Activated T-helper 1 cell treated with anti-CD3 and anti-CD28 coated beads, Interleukin-12 subunit alpha, Interleukin-12 subunit beta, Interleukin-2, Interleukin-4 antibody, amounts not matched to agents 30 ng/mL and 10 ng/mL and 1 ng/mL, durations not matched to agents 14 hours and 24 hours and 36 hours (primary cell): ENCODE data around the gene RNF186. TPM values are rescaled to one million over a fixed set of nuclear protein-coding genes. Genes with fewer than 3 reads are reported as not detected.

Source experiments
- DNase-seq: peaks from one replicate; pipeline ENCODE4 v3.0.0; 2021; ENCODE audit warnings: low spot score
- H3K27ac Mint-ChIP-seq: one replicate; pipeline ENCODE4 v1.8.0; 2021; ENCODE audit warnings: mild to moderate bottlenecking, mixed read lengths
- H3K27me3 Mint-ChIP-seq: one replicate; pipeline ENCODE4 v1.8.0; 2022; ENCODE audit warnings: mild to moderate bottlenecking, moderate library complexity, mixed read lengths; ENCODE audit not compliant: insufficient read depth
- H3K36me3 Mint-ChIP-seq: one replicate; pipeline ENCODE4 v1.8.0; 2021; ENCODE audit warnings: low read depth, mixed read lengths
- H3K4me1 Mint-ChIP-seq: one replicate; pipeline ENCODE4 v1.8.0; 2021; ENCODE audit warnings: low read depth, mixed read lengths
- H3K4me3 Mint-ChIP-seq: one replicate; pipeline ENCODE4 v1.8.0; 2021; ENCODE audit warnings: mild to moderate bottlenecking, moderate library complexity, mixed read lengths
- H3K9me3 Mint-ChIP-seq: one replicate; pipeline ENCODE4 v1.8.0; 2021; ENCODE audit warnings: mixed read lengths
- intact Hi-C: fragments of 100-400 bp; cut with micrococcal nuclease; formaldehyde crosslinking; loops from one replicate; pipeline ENCODE4 v1.15.1; 2024
- total RNA-seq: library from RNA; stranded (reverse); gene quantifications from 2 replicates; pipeline ENCODE4 v1.2.3, GENCODE V29; 2022

RNF186 gene
- total RNA-seq, 1 donor from 2014 or later, result not detected

GRCh38 chr1:19846338-19846737 is 31.3 kb upstream of the RNF186 start:
- DNase-seq, result no peak
- H3K9me3 Mint-ChIP-seq, result no peaks in the 10 kb centered on the region

GRCh38 chr1:19845555-19845954 is 30.5 kb upstream of the RNF186 start:
- intact Hi-C loops, result no loop called here
- peaks cover 19% of the 10 kb centered on the region for H3K27me3 Mint-ChIP-seq
- no peaks in the 10 kb centered on the region for H3K36me3 Mint-ChIP-seq
- H3K9me3 Mint-ChIP-seq, result no peaks in the 10 kb centered on the region
- DNase-seq, result no peak
- H3K4me3 Mint-ChIP-seq, result no peak overlapping the region
- no peaks in the 10 kb centered on the region for H3K4me1 Mint-ChIP-seq
- no peak overlapping the region for H3K27ac Mint-ChIP-seq

More at GRCh38 chr1:19846338-19846737, 31.3 kb upstream of the RNF186 start:
- intact Hi-C loops, result no loop called here
- H3K4me3 Mint-ChIP-seq, result no peak overlapping the region
- no peak overlapping the region for H3K27ac Mint-ChIP-seq
- peaks cover 15% of the 10 kb centered on the region for H3K27me3 Mint-ChIP-seq
- H3K4me1 Mint-ChIP-seq, result no peaks in the 10 kb centered on the region
- H3K36me3 Mint-ChIP-seq, result no peaks in the 10 kb centered on the region

- H3K4me3 Mint-ChIP-seq, result no peak overlapping the region
- no peaks in the 10 kb centered on the region for H3K36me3 Mint-ChIP-seq
- no peaks in the 10 kb centered on the region for H3K9me3 Mint-ChIP-seq
- peaks cover 21% of the 10 kb centered on the region for H3K27me3 Mint-ChIP-seq
- H3K27ac Mint-ChIP-seq, result no peak overlapping the region
- no peaks in the 10 kb centered on the region for H3K4me1 Mint-ChIP-seq
- no peak for DNase-seq
- intact Hi-C loops, result no loop called here
These were observed 29.8 kb upstream of the RNF186 start for GRCh38 chr1:19844731-19845495.

- Mint-ChIP-seq H3K36me3 (no peaks in the 10 kb centered on the region), H3K27me3 (peaks cover 14% of the 10 kb centered on the region), H3K9me3 (no peaks in the 10 kb centered on the region), H3K4me1 (no peaks in the 10 kb centered on the region), H3K27ac (no peak overlapping the region), H3K4me3 (no peak overlapping the region)
- intact Hi-C loops, result no loop called here
- no peak for DNase-seq
These were observed 25.1 kb upstream of the RNF186 start for GRCh38 chr1:19840228-19840627.

GRCh38 chr1:19837866-19838265 is 22.8 kb upstream of the RNF186 start:
- H3K36me3 Mint-ChIP-seq, result no peaks in the 10 kb centered on the region
- H3K9me3 Mint-ChIP-seq, result no peaks in the 10 kb centered on the region

GRCh38 chr1:19835578-19835977 is 20.5 kb upstream of the RNF186 start:
- H3K27me3 Mint-ChIP-seq, result peaks cover 12% of the 10 kb centered on the region
- no peak overlapping the region for H3K27ac Mint-ChIP-seq
- DNase-seq, result no peak
- intact Hi-C loops, result no loop called here
- no peaks in the 10 kb centered on the region for H3K36me3 Mint-ChIP-seq
- no peak overlapping the region for H3K4me3 Mint-ChIP-seq
- H3K9me3 Mint-ChIP-seq, result peaks cover 6% of the 10 kb centered on the region
- H3K4me1 Mint-ChIP-seq, result no peaks in the 10 kb centered on the region

More at GRCh38 chr1:19837866-19838265, 22.8 kb upstream of the RNF186 start:
- Mint-ChIP-seq H3K4me1 (no peaks in the 10 kb centered on the region), H3K27ac (no peak overlapping the region), H3K4me3 (no peak overlapping the region), H3K27me3 (peaks cover 9% of the 10 kb centered on the region)
- intact Hi-C loops, result no loop called here
- no peak for DNase-seq

GRCh38 chr1:19831441-19831840 is 16.4 kb upstream of the RNF186 start:
- H3K27ac Mint-ChIP-seq, result no peak overlapping the region
- no peaks in the 10 kb centered on the region for H3K4me1 Mint-ChIP-seq
- intact Hi-C loops, result no loop called here
- peaks cover 6% of the 10 kb centered on the region for H3K27me3 Mint-ChIP-seq
- no peak overlapping the region for H3K4me3 Mint-ChIP-seq
- H3K9me3 Mint-ChIP-seq, result peaks cover 6% of the 10 kb centered on the region
- no peak for DNase-seq
- H3K36me3 Mint-ChIP-seq, result no peaks in the 10 kb centered on the region

GRCh38 chr1:19828546-19828945 is 13.5 kb upstream of the RNF186 start:
- intact Hi-C loops, result no loop called here
- H3K9me3 Mint-ChIP-seq, result peaks cover 6% of the 10 kb centered on the region
- H3K27ac Mint-ChIP-seq, result no peak overlapping the region
- no peak for DNase-seq
- no peak overlapping the region for H3K4me3 Mint-ChIP-seq
- H3K4me1 Mint-ChIP-seq, result peaks cover 6% of the 10 kb centered on the region
- H3K36me3 Mint-ChIP-seq, result no peaks in the 10 kb centered on the region
- peaks cover 6% of the 10 kb centered on the region for H3K27me3 Mint-ChIP-seq

GRCh38 chr1:19825298-19825697 is 10.2 kb upstream of the RNF186 start:
- Mint-ChIP-seq H3K4me1 (peaks cover 6% of the 10 kb centered on the region), H3K9me3 (no peaks in the 10 kb centered on the region), H3K27me3 (no peaks in the 10 kb centered on the region), H3K27ac (no peak overlapping the region), H3K36me3 (no peaks in the 10 kb centered on the region), H3K4me3 (no peak overlapping the region)
- DNase-seq, result no peak
- intact Hi-C loops, result no loop called here

- intact Hi-C loops, result no loop called here
- no peaks in the 10 kb centered on the region for H3K36me3 Mint-ChIP-seq
These were observed 9.5 kb upstream of the RNF186 start for GRCh38 chr1:19824541-19824940.

GRCh38 chr1:19824036-19824435 is 9.0 kb upstream of the RNF186 start:
- no peaks in the 10 kb centered on the region for H3K36me3 Mint-ChIP-seq
- no peak for DNase-seq
- H3K4me1 Mint-ChIP-seq, result peaks cover 6% of the 10 kb centered on the region
- H3K27me3 Mint-ChIP-seq, result no peaks in the 10 kb centered on the region
- H3K9me3 Mint-ChIP-seq, result no peaks in the 10 kb centered on the region
- H3K4me3 Mint-ChIP-seq, result no peak overlapping the region
- H3K27ac Mint-ChIP-seq, result no peak overlapping the region
- intact Hi-C loops, result no loop called here

More at GRCh38 chr1:19824541-19824940, 9.5 kb upstream of the RNF186 start:
- H3K9me3 Mint-ChIP-seq, result no peaks in the 10 kb centered on the region
- H3K4me1 Mint-ChIP-seq, result peaks cover 6% of the 10 kb centered on the region
- H3K27ac Mint-ChIP-seq, result no peak overlapping the region
- H3K4me3 Mint-ChIP-seq, result no peak overlapping the region
- no peaks in the 10 kb centered on the region for H3K27me3 Mint-ChIP-seq
- DNase-seq, result no peak

GRCh38 chr1:19819701-19820100 is 4.6 kb upstream of the RNF186 start:
- H3K36me3 Mint-ChIP-seq, result no peaks in the 10 kb centered on the region

GRCh38 chr1:19818324-19818723 is 3.2 kb upstream of the RNF186 start:
- no peaks in the 10 kb centered on the region for H3K4me1 Mint-ChIP-seq
- DNase-seq, result no peak
- peaks cover 2% of the 10 kb centered on the region for H3K27me3 Mint-ChIP-seq
- no peak overlapping the region for H3K27ac Mint-ChIP-seq
- no peaks in the 10 kb centered on the region for H3K9me3 Mint-ChIP-seq
- no peaks in the 10 kb centered on the region for H3K36me3 Mint-ChIP-seq
- H3K4me3 Mint-ChIP-seq, result no peak overlapping the region
- intact Hi-C loops, result no loop called here

More at GRCh38 chr1:19819701-19820100, 4.6 kb upstream of the RNF186 start:
- intact Hi-C loops, result no loop called here
- Mint-ChIP-seq H3K27ac (no peak overlapping the region), H3K9me3 (no peaks in the 10 kb centered on the region), H3K4me1 (peaks cover 3% of the 10 kb centered on the region), H3K4me3 (no peak overlapping the region), H3K27me3 (peaks cover 2% of the 10 kb centered on the region)
- no peak for DNase-seq

GRCh38 chr1:19817160-19817559 is 2.1 kb upstream of the RNF186 start:
- intact Hi-C loops, result no loop called here
- Mint-ChIP-seq H3K27ac (no peak overlapping the region), H3K4me3 (no peak overlapping the region), H3K36me3 (no peaks in the 10 kb centered on the region), H3K27me3 (peaks cover 2% of the 10 kb centered on the region), H3K4me1 (no peaks in the 10 kb centered on the region), H3K9me3 (no peaks in the 10 kb centered on the region)
- DNase-seq, result no peak
